ENCODE results near the gene ACOT11. TPM values are rescaled to one million over a fixed set of nuclear protein-coding genes. Genes with fewer than 3 reads are reported as not detected.

The ACOT11 gene
- polyA plus RNA-seq, 1 of the 3 experiments (the other 2 are of a cell fraction): 6.9 TPM

- CTCF ChIA-PET: interaction anchor here (1.1 to 1.9 kb wide), 2 partner anchors 9 to 211 kb away, joined by 3 to 6 read pairs; partner anchors contain the start of gene ACOT11
- Histone ChIP-seq H2AFZ (ENCODE audit: low read depth) (no peak overlapping the region), H4K20me1 (ENCODE audit: insufficient read depth) (no peaks in the 10 kb centered on the region), H3F3A (replicated peaks; ENCODE audit: insufficient read depth) (peaks cover 8% of the 10 kb centered on the region), H3K9me3 (no peaks in the 10 kb centered on the region), H3K27me3 (ENCODE audit: insufficient read depth) (no peaks in the 10 kb centered on the region), H3K9me2 (no peaks in the 10 kb centered on the region), H3K36me3 (replicated peaks in 1 of 2; ENCODE audit: control insufficient read depth in 1 of 2, insufficient read depth in 2 of 2, low read length in 1 of 2) (no peaks in the 10 kb centered on the region), H3K4me3 (ENCODE audit: low read depth in 2 of 2, low read length in 1 of 2) (no peak overlapping the region), H3K4me2 (no peak overlapping the region), H3K79me2 (ENCODE audit: insufficient read depth) (no peaks in the 10 kb centered on the region), H3K27ac (ENCODE audit: low read depth in 2 of 2, low read length in 1 of 2) (no peak overlapping the region), H3K9ac (no peak overlapping the region), H3K4me1 (ENCODE audit: control insufficient read depth in 1 of 2, insufficient read depth in 2 of 2, low read depth in 1 of 2, low read length in 1 of 2) (peaks cover 12 to 19% of the 10 kb centered on the region in 2 experiments; a peak in 3 of 4 replicates)
- DNase-seq: no peak
- 93% methylated on average over 5 of the region's 8 CpGs for whole genome bisulfite sequencing (ENCODE audit: low lambda C conversion rate)
- TF ChIP-seq RFX5 (IDR thresholded peaks at IDR 0.05; ENCODE audit: low read length): no peak
- TF ChIP-seq POLR2AphosphoS5 (IDR thresholded peaks at IDR 0.05; ENCODE audit: low read depth, low read length): no peak
- TF ChIP-seq MAX (IDR thresholded peaks at IDR 0.05; ENCODE audit: low read depth): no peak
- TF ChIP-seq FOXM1 (IDR thresholded peaks at IDR 0.05; ENCODE audit: low read depth): no peak
- TF ChIP-seq ELF1 (IDR thresholded peaks at IDR 0.05): no peak
- TF ChIP-seq, protein P1, sequence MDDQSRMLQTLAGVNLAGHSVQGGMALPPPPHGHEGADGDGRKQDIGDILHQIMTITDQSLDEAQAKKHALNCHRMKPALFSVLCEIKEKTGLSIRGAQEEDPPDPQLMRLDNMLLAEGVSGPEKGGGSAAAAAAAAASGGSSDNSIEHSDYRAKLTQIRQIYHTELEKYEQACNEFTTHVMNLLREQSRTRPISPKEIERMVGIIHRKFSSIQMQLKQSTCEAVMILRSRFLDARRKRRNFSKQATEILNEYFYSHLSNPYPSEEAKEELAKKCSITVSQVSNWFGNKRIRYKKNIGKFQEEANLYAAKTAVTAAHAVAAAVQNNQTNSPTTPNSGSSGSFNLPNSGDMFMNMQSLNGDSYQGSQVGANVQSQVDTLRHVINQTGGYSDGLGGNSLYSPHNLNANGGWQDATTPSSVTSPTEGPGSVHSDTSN (IDR thresholded peaks at IDR 0.05): no peak
- no peak for TF ChIP-seq FOXJ3 (CRISPR knock-in tag; IDR thresholded peaks at IDR 0.05)
- no peak for TF ChIP-seq FOSL2 (IDR thresholded peaks at IDR 0.05; ENCODE audit: borderline replicate concordance, low read depth)
- POLR2A ChIA-PET: no interaction called here
Measured at GRCh38 chr1:54538538-54538937, 9.5 kb upstream of the ACOT11 start.

- H3K79me2 ChIP-seq (ENCODE audit: insufficient read depth): no peaks in the 10 kb centered on the region; the same call in 1 of the 2 replicates
- H3K4me2 ChIP-seq: no peak overlapping the region
- H3K36me3 ChIP-seq (replicated peaks in 1 of 2; ENCODE audit: control insufficient read depth in 1 of 2, insufficient read depth in 2 of 2, low read length in 1 of 2): no peaks in the 10 kb centered on the region
- H2AFZ ChIP-seq (ENCODE audit: low read depth): no peak overlapping the region
- no peaks in the 10 kb centered on the region for H3K27me3 ChIP-seq (ENCODE audit: insufficient read depth)
- no peak for DNase-seq
- peaks cover 19% of the 10 kb centered on the region for H3F3A ChIP-seq (replicated peaks; ENCODE audit: insufficient read depth)
- H3K9me2 ChIP-seq: no peaks in the 10 kb centered on the region
- 95% methylated on average over 9 of the region's 10 CpGs for WGBS (ENCODE audit: low lambda C conversion rate)
- H4K20me1 ChIP-seq (ENCODE audit: insufficient read depth): no peaks in the 10 kb centered on the region
- no peak overlapping the region for H3K27ac ChIP-seq (ENCODE audit: low read depth in 2 of 2, low read length in 1 of 2)
- no peaks in the 10 kb centered on the region for H3K9me3 ChIP-seq
- CTCF ChIA-PET: interaction anchor here (1.3 kb wide), 1 partner anchor 50 kb away, joined by 3 read pairs; no protein-coding TSS in a partner anchor
- H3K4me3 ChIP-seq (ENCODE audit: low read depth in 2 of 2, low read length in 1 of 2): no peak overlapping the region
- POLR2A ChIA-PET: no interaction called here
- peaks cover 20 to 34% of the 10 kb centered on the region in 2 experiments; a peak in 3 of 4 replicates for H3K4me1 ChIP-seq (ENCODE audit: control insufficient read depth in 1 of 2, insufficient read depth in 2 of 2, low read depth in 1 of 2, low read length in 1 of 2)
- no peak overlapping the region for H3K9ac ChIP-seq
- TF ChIP-seq TAF1 (IDR thresholded peaks at IDR 0.05; ENCODE audit: borderline replicate concordance, low read depth, low read length) (no peak), SIN3A (IDR thresholded peaks at IDR 0.05; ENCODE audit: borderline replicate concordance, low read depth, low read length) (no peak), TEAD4 (IDR thresholded peaks at IDR 0.05; ENCODE audit: borderline replicate concordance, insufficient read depth) (no peak), MXI1 (IDR thresholded peaks at IDR 0.05; ENCODE audit: low read depth, low read length) (no peak), CTCF (IDR thresholded peaks at IDR 0.05) (no peak), RAD21 (IDR thresholded peaks at IDR 0.05; ENCODE audit: low read length) (no peak), IRF3 (IDR thresholded peaks at IDR 0.05; ENCODE audit: low read depth, low read length) (no peak), NFIC (IDR thresholded peaks at IDR 0.05; ENCODE audit: borderline replicate concordance) (no peak), MEF2A (IDR thresholded peaks at IDR 0.05; ENCODE audit: borderline replicate concordance, low read depth) (no peak), RCOR1 (IDR thresholded peaks at IDR 0.05; ENCODE audit: low read length) (no peak), MAX (IDR thresholded peaks at IDR 0.05; ENCODE audit: low read depth) (no peak), RXRA (IDR thresholded peaks at IDR 0.05; ENCODE audit: borderline replicate concordance, low read depth) (no peak), POLR2AphosphoS5 (IDR thresholded peaks at IDR 0.05; ENCODE audit: low read depth, low read length) (no peak), FOXM1 (IDR thresholded peaks at IDR 0.05; ENCODE audit: low read depth) (no peak)
- TF ChIP-seq, protein P2, sequence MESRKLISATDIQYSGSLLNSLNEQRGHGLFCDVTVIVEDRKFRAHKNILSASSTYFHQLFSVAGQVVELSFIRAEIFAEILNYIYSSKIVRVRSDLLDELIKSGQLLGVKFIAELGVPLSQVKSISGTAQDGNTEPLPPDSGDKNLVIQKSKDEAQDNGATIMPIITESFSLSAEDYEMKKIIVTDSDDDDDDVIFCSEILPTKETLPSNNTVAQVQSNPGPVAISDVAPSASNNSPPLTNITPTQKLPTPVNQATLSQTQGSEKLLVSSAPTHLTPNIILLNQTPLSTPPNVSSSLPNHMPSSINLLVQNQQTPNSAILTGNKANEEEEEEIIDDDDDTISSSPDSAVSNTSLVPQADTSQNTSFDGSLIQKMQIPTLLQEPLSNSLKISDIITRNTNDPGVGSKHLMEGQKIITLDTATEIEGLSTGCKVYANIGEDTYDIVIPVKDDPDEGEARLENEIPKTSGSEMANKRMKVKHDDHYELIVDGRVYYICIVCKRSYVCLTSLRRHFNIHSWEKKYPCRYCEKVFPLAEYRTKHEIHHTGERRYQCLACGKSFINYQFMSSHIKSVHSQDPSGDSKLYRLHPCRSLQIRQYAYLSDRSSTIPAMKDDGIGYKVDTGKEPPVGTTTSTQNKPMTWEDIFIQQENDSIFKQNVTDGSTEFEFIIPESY (IDR thresholded peaks at IDR 0.05; ENCODE audit: borderline replicate concordance, low read depth): no peak
Measured at GRCh38 chr1:54540582-54541295, 7.3 kb upstream of the ACOT11 start.
